Epithelial cell of proximal tubule (primary cell): ENCODE measurements around the gene FHOD3. TPM values are rescaled to one million over a fixed set of nuclear protein-coding genes. Genes with fewer than 3 reads are reported as not detected.

Source experiments
- DNase-seq: peaks from one replicate; pipeline ENCODE4 v3.0.0-alpha.2; 2011; ENCODE audit warnings: low read depth
- H3K4me3 ChIP-seq: 2 replicates; pipeline ENCODE4 v1.5.1; 2011; ENCODE audit warnings: low read depth, mild to moderate bottlenecking, low read length
- total RNA-seq: library from RNA; depleted of rRNA; stranded (reverse); fragments of >200 nt; gene quantifications from 2 replicates; pipeline ENCODE4 v1.2.3, GENCODE V29; 2015
- TF ChIP-seq, protein P1 (sequence below): conservative IDR thresholded peaks from 2 replicates; pipeline ENCODE4 v1.5.1; 2012; ENCODE audit warnings: low read depth, mild to moderate bottlenecking, low read length

Gene FHOD3
- total RNA-seq, 1 donor from 2014 or later = 27.3 TPM

DNA sequence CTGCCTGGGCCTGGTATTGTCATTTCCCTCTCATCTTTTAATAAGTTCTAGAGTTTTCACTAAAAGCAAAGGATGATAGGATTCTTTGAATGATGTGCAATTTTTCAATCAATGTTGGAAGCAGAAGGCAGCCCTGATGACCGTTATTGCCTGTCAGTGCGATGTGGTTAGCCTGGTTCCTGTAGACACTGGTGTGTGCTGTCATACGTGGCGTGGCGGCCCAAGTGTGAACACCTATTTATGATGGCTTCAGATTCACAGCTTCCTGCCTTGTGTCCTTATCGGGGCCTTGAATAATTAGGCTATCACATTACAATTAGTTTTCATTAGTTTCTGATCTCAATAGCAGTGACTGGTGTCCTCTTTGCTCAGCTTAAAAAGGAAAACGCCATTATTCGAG, 312.7 kb downstream of the FHOD3 start:
- TF ChIP-seq, protein P1, sequence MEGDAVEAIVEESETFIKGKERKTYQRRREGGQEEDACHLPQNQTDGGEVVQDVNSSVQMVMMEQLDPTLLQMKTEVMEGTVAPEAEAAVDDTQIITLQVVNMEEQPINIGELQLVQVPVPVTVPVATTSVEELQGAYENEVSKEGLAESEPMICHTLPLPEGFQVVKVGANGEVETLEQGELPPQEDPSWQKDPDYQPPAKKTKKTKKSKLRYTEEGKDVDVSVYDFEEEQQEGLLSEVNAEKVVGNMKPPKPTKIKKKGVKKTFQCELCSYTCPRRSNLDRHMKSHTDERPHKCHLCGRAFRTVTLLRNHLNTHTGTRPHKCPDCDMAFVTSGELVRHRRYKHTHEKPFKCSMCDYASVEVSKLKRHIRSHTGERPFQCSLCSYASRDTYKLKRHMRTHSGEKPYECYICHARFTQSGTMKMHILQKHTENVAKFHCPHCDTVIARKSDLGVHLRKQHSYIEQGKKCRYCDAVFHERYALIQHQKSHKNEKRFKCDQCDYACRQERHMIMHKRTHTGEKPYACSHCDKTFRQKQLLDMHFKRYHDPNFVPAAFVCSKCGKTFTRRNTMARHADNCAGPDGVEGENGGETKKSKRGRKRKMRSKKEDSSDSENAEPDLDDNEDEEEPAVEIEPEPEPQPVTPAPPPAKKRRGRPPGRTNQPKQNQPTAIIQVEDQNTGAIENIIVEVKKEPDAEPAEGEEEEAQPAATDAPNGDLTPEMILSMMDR = no peak
- no peak overlapping the region for H3K4me3 ChIP-seq
- no peak for DNase-seq

DNA sequence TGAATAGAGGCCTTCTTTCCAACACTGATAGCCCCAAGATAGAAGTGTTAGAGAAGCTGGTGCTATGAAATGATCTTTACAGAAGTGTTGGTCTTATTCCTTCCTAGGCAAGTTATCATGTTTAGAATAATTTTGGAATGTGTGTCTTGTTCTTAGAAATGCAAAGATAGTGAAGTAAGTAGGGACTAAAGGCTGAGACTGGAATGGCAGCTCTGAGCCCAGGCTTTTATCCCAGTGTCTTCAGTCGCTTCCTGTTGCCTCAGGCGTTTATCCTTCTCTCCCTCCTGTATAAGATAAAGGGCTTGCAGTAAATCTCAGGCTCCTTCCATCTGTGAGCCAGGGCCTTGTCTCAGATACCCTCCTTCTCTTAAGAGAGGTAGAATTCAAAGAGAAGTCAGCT, 313.1 kb downstream of the FHOD3 start:
- DNase-seq = no peak
- TF ChIP-seq, protein P1 = no peak
- H3K4me3 ChIP-seq = no peak overlapping the region

DNA sequence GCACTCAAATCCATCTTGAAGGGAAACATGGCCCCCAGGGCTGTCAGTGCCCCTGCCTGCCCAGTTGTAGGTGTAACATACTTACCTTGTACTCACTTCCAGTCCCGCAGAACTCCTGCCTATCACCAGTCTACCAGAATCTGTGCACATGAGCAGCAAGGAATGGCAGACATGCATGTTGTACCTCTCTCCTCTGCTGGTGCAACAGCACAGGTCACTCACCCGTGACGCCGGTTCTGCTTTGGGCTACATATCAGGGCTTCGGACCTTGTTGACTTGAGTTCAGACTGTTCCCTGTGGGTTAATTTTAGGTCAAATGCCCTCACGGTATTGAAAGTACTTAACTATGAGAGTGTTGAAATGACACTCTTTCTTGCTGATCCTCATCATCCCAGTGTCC, 315.6 kb downstream of the FHOD3 start:
- TF ChIP-seq, protein P1 = no peak
- DNase-seq = no peak
- no peak overlapping the region for H3K4me3 ChIP-seq

DNA sequence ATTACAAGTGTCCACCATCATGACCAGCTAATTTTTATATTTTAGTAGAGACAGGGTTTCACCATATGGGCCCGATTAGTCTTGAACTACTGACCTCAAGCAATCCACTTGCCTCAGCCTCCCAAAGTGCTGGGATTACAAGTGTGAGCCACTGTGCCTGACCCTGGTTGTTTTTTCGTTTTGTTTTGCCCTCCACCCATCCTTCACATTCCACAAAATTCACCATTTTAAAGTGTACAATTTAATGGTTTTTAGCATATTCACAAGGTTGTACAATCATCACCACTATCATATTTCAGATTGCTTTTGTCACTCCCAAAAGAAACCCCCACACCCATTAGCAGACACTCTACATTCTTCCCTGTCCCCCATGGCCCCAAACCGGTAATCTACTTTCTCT, 316.3 kb downstream of the FHOD3 start:
- H3K4me3 ChIP-seq = no peak overlapping the region
- no peak for DNase-seq
- TF ChIP-seq, protein P1 = no peak

DNA sequence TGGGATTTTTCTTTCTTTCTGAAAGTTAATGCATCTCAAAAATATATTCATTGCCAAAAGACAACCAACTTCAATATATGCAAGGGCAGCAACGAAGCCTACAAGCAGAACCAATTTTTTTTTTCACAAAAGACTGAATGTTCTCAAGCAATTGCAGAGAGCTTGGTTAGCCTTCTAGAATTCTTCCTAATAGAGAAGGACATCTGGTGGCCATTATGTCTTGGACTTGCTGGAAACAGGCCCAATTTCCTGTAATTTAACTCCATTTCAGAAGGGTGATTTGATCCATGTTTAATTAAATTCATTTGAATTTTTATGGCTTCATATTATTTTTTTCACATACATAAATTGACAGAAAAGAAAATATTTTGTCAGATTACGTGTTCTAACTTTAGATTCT, 323.3 kb downstream of the FHOD3 start:
- DNase-seq = no peak
- H3K4me3 ChIP-seq = no peak overlapping the region
- TF ChIP-seq, protein P1 = no peak

DNA sequence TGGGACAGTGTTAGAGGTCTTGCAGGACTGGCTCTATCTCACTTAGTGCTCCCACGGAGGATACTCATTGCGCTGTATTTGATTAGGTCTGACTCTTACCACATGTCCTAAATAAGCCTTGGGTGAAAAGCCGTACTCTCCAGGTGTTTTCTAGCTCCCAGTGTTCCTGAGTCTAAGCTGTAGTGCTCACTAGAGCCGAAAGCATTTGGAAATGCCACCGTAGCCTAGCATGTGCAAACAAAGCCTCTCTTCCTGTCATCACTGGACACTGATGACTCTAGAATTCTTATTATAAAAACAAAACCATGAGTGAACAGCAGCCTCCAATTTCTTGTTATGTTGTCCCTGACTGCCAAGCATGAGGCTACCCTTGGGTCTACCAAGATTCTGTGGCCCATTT, 325.1 kb downstream of the FHOD3 start:
- no peak for DNase-seq
- TF ChIP-seq, protein P1 = no peak
- H3K4me3 ChIP-seq = no peak overlapping the region

DNA sequence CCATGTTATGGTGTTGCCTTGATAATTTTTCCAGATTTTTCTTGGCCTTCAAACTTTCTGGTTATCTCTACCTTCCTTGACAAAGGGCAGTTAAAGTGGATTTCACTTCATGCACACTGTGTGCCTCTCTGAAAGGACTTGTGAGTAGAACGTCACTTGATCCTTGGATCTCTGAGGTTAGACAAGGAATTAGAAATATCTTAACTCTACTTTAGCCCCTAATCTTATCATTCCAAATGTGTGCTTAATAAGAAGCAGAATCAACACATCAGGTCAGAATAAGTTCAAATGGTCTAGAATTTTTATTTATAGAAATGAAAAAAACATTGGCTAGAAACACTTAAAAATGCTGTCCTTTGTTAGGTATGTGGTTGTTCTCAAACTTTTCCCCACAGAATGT, 325.6 kb downstream of the FHOD3 start:
- no peak for DNase-seq
- no peak overlapping the region for H3K4me3 ChIP-seq
- TF ChIP-seq, protein P1 = no peak
